GM12891 (cell line): ENCODE measurements around the gene SLC44A3.

Experiments
- PAX5 ChIP-seq: IDR thresholded peaks from 2 replicates; pipeline ENCODE4 v1.6.1; 2011; ENCODE audit warnings: low read length, moderate library complexity, mild to moderate bottlenecking; ENCODE audit not compliant: insufficient read depth, severe bottlenecking
- POLR2A ChIP-seq: IDR thresholded peaks from 2 replicates; pipeline ENCODE4 v1.6.1; 2011; ENCODE audit warnings: low read depth, low read length, control low read depth
- POLR2AphosphoS5 ChIP-seq: IDR thresholded peaks from 2 replicates; pipeline ENCODE4 v1.6.1; 2011; ENCODE audit warnings: low read depth, low read length, control low read depth
- POU2F2 ChIP-seq: IDR thresholded peaks from 2 replicates; pipeline ENCODE4 v1.6.1; 2011; ENCODE audit warnings: low read depth, mild to moderate bottlenecking, control low read depth, low read length, moderate library complexity
- SPI1 ChIP-seq: IDR thresholded peaks from 2 replicates; pipeline ENCODE4 v1.6.1; 2011; ENCODE audit warnings: low read depth, low read length, control low read depth
- TAF1 ChIP-seq: IDR thresholded peaks from 2 replicates; pipeline ENCODE4 v1.6.1; 2011; ENCODE audit warnings: low read depth, low read length, control low read depth

GRCh38 chr1:94804442-94804837, 15.7 kb upstream of the SLC44A3 start:
- no peak for TF ChIP-seq POLR2AphosphoS5
- TF ChIP-seq SPI1, result no peak
- TF ChIP-seq POLR2A, result no peak
- no peak for TF ChIP-seq TAF1
- no peak for TF ChIP-seq PAX5
- no peak for TF ChIP-seq POU2F2
